Hematopoietic multipotent progenitor cell treated with erythropoietin and hydrocortisone succinate and interleukin-3 and kit ligand, for 17 days (in vitro differentiated cells): ENCODE measurements around the gene CKAP2L.
A peak's percentile ranks its signal among the peaks of the same experiment; 100 is the strongest.
"Not testable (repeated sequence)": the region's sequence is repeated elsewhere in the genome, so short reads cannot be mapped to it uniquely, and the experiment has no call there.

Experiments used
- DNase-seq: peaks from one replicate; pipeline ENCODE4 v3.0.0-alpha.2; 2015; ENCODE audit warnings: low spot score

Gene CKAP2L

DNA sequence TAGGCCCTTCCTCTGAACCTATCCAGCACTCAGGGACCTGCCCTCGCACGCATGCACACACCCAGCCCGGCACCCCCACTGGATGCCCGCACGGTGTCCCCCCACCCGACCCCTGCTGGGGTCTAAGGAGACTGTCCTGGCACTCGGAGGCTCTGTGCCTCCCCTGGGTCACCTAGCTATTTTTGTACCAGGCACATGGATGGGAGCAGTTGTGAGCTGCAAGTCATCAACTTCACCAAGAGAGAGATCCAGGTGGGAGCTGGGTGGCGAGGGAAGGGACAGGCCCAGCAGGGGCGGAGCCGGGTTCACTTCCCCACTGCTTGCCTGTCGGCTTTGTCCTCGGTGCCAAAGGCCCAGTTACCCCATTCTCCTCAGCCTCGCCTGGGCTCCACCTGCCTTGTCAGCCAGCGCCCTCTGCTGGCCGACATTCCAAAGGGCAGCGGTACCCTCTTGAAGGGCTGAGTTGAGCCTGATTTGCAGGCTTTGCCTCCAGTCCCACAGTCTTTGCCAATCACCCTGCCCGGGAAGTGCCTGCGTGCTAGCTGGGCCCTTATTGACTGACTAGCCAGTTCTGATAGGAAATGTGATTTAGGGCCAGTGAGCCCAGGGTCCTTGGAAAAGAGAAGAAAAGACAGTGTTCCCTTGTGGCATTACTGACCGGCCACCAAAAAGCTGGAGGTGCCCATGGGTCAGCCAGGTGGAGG is 37.8 kb downstream of the CKAP2L start:
- peak; percentile 92 for DNase-seq

DNA sequence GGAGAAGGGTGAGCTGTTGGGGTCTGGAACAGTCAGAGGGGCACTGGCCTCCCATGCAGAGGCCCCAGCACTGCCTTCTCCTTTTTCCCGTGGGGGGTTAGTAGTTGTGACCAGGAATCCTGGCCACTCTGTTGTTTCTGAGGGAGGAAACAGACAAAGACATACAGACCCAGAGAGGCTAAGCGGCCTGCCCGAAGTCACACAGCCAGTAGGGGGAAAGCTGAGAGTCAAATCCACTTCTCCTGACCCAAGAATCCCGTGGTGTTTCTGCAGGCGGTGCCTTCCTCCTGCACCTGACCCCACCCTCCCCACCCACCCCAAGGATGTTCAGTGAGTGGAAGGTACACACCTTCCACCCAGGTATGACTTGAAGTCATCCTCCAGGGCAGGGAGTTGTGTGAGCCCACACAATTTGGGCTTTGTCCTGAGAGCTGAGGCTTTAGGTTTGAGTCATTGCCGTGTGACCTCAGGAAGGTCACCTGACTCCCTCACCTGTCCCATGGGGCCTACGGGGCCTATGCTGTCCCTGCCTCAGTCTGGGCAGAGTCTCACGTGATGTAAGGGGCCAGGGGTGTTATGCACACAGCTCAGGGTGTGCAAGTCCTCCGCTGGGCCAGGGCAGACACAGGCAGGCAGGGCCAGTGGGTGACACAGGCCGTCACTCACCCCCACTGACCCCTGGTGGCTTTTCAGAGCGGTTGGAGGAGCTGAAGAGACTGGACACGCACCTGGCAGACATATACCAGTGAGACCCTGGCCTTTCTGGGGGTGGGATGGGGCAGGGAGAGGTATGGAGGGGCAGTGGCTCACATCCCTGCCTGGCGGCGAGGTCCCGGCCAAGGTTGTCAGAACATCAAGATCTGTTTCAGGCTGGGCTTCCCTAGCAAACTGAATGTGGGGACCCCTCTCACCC is 38.6 kb downstream of the CKAP2L start:
- DNase-seq: no peak

DNA sequence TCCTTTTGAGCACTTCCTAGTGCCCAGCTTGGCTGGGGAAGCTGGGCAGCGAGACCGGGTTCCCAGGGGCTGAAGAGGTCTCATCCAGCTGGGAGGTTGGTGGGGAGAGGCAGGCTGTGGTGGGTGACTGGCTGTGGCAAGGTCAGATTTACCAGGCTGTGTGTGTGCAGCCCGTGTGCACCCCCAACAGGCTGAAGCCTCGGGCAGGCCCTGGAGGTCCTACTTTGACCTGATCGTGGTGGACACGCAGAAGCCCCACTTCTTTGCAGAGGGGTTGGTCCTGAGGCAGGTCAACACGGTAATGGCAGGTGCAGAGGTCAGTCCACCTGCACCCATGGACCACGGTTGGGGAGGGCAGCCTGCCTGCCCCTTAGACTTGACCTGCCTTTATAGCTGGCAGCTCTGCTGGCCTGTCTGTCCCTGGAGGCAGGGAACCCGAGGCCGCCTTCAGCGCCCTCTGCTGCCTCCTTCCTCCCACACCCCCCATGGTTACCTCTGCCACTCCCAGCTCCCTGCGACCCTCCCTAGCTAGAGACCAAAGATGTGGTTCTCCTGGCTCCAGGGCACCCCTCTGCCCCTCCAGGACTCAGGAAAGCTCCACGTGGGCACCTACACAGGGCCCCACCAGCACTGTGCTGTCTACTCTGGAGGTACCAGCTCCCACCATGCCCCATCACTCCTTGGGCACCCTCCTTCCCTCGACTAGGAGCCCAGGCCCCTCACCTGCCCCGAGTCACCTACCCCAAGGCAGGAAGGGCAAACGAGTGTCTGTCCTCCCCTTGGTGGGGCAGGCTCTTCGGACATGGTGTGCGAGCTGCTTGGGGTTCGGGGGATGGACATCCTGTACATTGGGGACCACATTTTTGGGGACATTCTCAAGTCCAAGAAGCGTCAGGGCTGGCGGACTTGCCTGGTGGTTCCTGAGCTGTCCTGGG is 39.6 kb downstream of the CKAP2L start:
- no peak for DNase-seq

DNA sequence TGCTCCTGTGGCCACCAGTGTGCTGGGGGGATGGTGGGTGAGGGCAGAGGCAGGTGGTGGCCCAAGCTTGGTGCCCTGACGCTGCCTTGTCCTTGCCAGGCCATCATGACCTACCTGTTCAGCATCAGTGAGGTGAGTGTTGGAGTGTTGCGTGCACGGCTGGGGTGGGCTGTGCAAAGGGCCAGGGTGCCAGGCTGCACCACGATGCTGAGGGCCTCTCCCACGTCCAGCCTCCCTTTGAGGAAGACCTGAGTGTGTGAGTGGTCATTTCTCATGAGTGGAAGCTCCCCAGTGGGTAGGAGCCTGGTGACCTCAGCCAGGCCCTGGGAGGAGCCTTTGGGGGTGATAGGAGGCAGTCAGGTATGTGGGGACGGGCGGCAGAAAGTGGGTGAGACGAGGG is 40.4 kb downstream of the CKAP2L start:
- no peak for DNase-seq

DNA sequence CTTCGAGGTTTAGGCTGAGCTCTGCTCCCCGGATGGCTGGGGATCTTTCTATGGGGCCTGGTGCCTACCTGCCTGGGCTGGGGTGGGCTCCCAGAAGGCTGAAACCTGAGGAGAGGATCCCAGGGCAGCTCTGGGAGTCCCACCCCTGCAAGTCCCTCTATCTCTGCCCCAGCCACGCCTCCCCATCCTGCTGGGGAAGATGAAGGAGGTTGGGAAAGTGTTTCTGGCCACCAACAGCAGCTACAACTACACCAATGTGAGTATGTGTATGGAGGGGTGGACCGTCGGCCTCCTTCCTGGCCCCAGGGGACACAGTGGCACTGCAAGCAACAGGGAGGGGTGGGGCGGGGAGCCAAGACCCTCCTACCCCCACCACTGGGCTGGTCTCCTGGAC is 40.9 kb downstream of the CKAP2L start:
- DNase-seq: no peak

DNA sequence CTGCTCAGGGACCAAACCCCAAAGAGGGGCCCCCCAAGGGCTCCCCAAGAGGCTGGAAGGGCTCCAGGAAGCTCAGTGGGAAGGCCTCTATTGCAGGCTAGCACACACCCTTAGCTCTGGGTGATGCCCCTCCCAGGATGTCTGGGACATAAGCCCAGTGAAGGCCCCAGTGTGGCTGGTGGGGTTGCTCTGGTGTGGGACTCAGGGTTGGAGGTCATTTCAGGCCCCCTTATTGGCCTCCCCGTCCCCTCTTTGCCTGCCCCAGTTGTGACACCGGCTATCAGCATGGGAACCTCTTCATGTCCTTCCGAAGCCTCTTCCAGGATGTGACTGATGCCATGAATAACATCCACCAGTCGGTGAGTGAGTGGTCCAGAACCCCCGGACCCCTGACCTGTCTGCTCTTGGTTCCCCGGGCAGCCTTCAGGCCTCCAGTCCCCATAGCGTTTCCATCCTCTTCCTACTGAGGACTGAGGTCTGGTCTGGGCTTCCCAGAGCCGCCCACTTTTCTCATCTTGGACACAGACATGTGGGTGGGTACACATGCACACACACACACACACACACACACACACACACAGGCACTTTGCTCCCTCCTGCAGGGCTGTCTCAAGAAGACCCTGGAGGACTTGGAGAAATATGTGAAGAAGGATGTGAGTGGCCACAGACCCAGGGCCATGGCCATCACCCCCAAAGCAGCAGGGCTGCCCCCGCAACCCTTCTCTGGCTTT is 41.4 kb downstream of the CKAP2L start:
- no peak for DNase-seq

DNA sequence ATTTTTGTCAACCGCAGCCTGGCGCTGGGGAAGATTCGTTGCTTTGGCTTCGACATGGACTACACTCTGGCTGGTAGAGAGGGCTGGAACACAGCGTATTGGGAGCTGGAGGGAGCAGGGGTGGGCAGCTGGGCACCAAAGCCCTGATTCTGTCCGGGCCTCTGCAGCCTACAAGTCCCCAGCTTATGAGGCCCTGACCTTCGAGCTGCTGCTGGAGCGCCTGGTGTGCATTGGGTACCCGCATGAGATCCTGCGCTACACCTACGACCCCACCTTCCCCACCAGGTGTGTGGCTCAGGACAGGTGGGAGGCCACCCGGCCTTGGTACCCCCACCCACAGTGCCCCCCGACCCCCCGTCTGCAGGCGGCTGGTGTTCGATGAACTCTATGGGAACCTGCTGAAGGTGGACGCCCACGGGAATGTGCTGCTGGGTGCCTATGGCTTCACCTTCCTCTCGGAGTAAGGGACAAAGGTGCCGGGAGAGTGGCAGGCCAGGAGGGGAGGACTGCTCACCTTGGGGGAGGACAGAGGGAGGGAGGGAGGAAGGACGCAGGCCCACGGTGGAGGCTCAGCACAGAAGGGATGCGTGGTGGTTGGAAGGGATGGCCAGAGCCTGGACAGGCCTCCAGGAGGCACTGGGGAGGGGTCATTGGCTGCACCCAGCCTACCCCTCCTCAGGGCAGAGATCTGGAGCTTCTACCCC is 42.4 kb downstream of the CKAP2L start:
- no peak for DNase-seq

DNA sequence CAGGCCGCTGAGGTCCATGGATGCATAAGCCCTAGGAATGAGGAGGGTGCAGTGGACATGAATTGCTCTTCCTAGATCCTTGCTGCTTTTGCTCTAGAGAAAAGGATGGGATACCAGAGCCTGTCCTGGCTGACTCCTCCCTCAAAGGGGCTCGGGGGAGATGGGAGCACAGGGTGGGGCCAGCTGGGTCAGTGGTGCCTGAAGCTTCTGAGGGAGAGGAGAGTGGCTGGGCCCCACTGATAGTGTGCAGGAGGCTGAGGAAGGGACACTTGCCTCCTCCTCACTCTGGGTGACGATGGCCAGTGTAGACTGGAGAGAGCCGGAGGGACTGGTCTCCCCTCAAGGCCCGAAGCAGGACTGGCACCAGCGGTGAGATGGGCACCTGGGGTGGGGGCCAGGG is 43.6 kb downstream of the CKAP2L start, which contains the start of gene NT5DC4:
Gene NT5DC4, plus strand, starts transcription at position 236 of the 400 bp plus-strand sequence. Its CDS starts 60 bp downstream, at position 296.
- no peak for DNase-seq

DNA sequence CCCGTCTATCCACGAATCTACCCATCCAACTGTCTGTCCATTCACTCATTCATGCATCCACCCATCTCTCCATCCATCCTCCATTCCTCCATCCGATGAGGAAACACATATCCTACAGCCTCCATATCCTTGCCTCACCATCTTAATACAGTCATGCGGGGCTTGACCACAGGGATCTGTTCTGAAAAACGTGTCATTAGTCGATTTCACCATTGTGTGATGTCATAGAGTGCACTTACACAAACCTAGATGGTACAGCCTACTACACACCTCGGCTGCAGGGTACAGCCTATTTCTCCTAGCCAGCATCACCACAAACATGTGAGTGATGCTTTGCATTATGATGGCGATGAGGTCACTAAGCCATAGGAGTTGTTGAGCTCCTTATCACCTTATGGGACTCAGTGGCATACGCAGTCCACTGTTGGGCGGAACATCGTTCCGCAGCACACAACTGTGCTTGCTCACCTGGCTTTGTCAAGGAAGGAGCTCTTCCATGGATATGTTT is 45.5 kb downstream of the CKAP2L start:
- no peak for DNase-seq

DNA sequence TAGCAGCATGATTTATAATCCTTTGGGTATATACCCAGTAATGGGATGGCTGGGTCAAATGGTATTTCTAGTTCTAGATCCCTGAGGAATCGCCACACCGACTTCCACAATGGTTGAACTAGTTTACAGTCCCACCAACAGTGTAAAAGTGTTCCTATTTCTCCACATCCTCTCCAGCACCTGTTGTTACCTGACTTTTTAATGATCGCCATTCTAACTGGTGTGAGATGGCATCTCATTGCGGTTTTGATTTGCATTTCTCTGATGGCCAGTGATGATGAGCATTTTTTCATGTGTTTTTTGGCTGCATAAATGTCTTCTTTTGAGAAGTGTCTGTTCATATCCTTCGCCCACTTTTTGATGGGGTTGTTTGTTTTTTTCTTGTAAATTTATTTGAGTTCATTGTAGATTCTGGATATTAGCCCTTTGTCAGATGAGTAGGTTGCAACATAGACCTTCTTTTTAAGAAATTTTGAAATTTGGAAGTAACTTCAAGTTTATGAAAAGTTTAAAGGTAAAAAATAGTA is 47.5 kb downstream of the CKAP2L start:
- DNase-seq: not testable (repeated sequence)

DNA sequence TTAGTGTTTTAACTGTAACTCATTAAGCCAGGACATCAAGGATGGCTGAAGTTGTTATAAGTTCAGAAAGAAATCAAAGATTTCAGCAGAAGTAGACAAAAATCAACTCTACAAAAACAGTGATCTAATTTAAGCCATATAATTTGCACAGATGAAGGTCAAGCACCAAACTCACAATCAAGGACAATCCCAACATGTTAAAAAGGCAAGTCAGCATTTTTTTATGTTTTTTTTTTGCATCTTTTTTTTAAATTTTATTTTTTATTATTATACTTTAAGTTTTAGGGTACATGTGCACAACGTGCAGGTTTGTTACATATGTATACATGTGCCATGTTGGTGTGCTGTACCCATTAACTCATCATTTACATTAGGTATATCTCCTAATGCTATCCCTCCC is 48.3 kb downstream of the CKAP2L start:
- DNase-seq: not testable (repeated sequence)

DNA sequence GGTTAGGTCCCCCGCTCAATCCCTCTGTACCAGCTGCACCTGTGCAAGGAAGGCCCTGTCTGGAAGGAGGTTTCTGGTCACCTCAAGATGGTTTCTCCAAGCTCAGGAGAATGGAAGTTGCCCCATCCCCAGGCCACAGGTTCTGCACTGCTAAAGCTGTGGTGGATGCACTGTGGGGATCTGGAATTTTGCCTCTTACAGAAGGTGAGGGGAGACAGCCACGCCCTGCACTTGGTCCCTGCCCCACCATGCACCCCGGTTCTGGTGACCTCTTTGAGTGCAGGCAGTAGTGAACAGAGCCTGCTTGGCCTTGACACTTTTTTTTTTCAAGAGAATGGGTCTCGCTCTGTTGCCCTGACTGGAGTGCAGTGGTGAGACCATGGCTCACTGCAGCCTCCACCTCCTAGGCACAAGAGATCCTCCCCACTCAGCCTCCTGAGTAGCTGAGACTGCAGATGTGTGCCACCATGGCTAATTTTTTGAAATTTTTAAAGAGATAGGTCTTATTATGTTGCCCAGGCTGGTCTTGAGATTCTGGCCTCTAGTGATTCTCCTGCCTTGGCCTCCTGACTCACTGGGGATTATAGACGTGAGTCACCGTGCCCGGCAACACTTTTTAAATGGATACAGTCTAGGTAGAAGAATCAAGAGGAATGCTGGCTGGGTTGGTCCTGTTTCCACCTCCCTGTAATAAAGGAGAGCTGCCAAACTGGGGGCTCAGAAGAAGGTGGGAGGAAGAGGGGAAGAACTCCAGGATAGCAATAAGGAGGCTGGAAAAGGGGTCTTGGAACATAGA is 49.4 kb downstream of the CKAP2L start:
- no peak for DNase-seq

DNA sequence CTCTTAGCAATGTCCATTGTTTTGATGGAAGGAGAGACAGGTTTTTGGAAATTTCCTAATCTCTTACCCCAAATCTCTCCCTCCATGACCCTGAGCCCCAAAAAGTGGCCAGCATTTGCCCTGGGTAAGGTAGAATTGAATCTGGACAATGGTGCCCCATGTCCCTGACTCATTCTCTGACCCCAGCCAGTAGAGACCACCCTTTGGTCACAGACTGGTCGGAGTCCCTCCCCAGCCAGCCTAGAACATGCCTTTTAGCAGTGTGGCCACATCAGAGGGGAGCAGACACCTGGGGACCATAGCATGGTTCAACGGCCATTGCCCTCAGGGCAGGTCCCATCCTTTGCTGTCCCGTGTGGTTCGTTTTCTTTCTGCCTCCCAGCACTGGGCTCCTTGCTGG is 50.1 kb downstream of the CKAP2L start:
- DNase-seq: no peak

DNA sequence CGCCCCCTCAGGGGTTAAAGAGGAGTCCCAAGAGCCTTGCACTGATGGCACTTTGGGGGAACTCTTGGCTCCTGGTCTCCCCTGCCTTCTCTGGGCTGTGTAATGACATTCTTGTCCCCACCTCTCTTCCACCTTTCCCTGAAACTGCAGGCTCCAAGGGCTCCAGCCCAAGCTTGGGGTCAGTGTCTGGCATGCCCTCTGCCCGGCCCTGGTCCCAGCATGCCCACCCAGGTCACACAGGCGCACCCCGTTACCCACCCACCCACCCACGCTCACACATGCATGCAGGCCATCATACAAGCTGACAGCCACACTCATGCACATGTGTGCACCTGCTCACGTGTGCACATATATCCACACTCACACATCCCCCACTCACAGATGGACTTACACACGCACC is 50.5 kb downstream of the CKAP2L start:
- DNase-seq: no peak

DNA sequence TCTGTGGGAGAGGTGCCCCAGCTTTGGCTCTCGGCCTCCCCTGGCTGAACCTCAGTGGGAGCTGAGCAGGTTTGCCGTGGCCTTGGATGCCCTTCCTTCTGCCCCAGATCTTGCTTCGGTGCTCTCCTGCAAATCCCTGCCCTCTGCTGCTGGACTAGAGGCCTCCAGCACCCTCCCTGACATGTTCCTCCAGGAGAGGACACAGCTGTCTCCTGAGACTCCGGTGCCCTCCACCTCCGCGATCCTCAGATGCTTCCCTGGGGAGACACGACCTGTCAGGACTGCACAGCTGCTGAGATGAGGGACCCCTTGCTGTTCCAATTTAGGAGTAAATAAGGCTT is 50.9 kb downstream of the CKAP2L start:
- no peak for DNase-seq

DNA sequence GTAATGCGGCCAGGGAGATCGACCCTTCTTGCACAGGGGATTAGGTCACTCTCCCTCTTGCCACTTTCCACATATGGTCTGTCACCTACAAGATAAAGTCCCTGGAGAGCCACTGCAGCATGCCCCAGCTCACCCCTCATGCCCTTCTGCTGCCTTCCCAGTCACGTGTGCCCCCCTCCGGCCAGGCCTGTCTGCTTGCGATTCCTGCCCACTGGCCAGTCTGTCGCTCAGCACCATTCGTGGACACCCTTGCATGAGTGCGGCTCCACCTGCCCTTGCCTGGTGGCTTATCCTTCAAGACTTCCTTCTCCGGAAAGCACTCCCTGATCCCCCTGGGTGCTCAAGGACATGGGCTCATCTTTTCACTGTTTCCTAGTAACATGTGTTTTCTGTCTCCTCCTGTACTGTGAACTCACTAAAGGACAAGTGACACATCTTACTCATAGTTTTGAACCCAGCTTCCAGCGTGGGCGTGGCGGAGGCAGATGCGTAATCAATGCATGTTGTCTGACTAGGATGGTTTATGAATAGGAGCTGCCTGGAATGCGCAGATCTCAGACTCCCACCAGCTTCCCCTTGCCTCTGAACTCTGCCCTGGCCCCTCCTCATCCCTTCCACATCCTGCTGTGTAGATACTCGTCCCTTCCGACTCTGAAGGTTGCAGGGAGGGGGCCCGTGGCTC is 51.4 kb downstream of the CKAP2L start:
- no peak for DNase-seq

DNA sequence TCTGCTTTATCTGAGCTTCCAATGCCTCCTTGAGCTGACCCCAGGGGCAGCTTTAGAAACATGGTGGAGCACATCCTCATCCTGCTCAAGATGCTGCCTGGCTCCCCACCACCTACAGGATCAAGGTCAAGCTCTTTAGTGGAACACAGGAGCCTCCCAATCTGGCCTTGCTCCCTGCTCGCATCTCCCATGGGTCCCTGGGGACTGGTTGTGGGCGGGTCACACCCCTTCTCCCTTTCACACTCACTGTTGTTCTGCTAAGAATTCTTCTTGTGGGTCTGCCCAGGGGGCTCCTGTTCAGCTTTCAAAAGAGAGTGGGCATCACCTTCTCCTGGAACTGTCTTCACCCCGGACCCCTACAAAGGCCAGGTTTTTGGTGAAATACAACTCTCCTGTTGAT is 51.9 kb downstream of the CKAP2L start:
- no peak for DNase-seq

DNA sequence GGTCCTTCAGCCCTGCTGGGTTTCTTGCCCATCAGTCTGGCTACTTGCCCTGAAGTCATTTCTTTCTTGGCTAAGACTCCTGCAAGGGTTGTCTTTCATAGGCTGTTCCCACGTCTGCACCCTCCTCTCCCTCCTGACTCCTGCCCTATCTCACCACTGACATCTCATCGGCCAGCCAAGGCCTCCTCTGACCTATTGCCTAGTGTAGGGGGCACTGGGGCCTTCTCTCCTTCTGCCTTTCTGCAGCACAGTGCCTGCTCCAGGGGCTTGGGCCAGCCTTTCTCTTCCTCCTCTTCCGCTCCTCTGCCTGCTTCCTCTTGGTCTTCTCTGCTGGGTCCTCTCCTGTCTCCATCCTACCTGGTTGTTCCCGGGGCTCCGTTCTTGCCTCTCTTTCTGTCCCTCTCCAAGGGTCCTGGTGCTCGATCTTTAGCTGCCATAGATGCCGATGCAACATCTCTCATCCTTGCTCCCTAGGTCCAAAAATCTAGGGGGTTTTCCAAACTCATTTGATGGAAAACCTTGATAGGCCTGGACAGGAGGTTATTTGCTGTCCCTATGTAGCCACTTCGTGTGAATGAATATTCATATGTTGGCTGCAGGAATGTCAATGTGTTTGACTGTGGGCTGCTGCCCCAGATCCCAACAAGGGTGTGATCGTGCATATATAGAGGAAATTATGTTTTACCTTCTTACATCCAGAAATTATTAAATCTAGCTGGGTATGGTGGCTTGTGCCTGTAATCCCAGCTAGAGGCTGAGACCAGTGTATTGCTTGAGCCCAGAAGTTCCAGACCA is 53.3 kb downstream of the CKAP2L start:
- DNase-seq: no peak
